NCI-H2081 treated with DMSO at 0.1 percent for 48 hours (cell line): ENCODE data around the gene SFMBT2.
"Not testable (repeated sequence)": the region's sequence is repeated elsewhere in the genome, so short reads cannot be mapped to it uniquely, and the experiment has no call there.

ENCODE experiments used
- DNase-seq: peaks from one replicate; lab custom pipeline; 2025; lab: John Stamatoyannopoulos, UW

Gene SFMBT2

GRCh38 chr10:7184660-7185366, 226.0 kb downstream of the SFMBT2 start:
- DNase-seq, result no peak

- not testable (repeated sequence) for DNase-seq
Measured at GRCh38 chr10:7184116-7184515, 226.7 kb downstream of the SFMBT2 start.

DNA sequence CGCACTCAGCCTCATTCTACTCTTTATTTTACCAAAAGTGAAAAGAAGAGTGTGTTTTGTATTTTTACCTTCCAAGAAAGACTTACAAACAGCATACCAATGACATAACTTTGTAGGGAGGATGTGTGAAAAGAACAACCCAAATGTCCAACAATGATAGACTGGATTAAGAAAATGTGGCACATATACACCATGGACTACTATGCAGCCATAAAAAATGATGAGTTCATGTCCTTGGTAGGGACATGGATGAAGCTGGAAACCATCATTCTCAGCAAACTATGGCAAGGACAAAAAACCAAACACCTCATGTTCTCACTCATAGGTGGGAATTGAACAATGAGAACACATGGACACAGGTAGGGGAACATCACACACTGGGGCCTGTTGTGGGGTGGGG, 228.5 kb downstream of the SFMBT2 start:
- DNase-seq, result not testable (repeated sequence)

- DNase-seq, result no peak
Measured at GRCh38 chr10:7181420-7181819, 229.4 kb downstream of the SFMBT2 start.

GRCh38 chr10:7179536-7179935, 231.3 kb downstream of the SFMBT2 start:
- no peak for DNase-seq

DNA sequence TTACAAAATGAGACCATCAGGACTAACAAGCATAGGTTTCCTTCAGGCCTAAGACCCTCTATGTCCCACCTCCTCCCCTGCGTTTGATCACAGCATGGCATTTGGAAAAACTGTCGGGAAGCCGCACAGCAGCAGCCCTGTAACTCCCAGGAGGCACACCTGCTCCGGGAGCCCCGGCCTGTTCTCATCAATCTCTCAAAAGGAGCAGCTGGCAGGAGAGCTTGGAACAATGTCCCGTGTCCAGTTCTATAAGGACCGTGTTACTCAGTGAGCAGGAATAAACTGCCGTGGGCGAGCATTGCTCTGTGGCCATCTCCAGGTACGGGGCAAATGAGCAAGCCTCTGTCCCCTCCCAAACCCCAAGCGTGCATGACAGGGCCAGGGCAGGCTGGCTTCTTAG, 236.9 kb downstream of the SFMBT2 start:
- no peak for DNase-seq

GRCh38 chr10:7171825-7172224, 239.0 kb downstream of the SFMBT2 start:
- no peak for DNase-seq

- no peak for DNase-seq
Measured at GRCh38 chr10:7170626-7171322, 240.1 kb downstream of the SFMBT2 start.

- no peak for DNase-seq
Measured at GRCh38 chr10:7168414-7168813, 242.4 kb downstream of the SFMBT2 start.

DNA sequence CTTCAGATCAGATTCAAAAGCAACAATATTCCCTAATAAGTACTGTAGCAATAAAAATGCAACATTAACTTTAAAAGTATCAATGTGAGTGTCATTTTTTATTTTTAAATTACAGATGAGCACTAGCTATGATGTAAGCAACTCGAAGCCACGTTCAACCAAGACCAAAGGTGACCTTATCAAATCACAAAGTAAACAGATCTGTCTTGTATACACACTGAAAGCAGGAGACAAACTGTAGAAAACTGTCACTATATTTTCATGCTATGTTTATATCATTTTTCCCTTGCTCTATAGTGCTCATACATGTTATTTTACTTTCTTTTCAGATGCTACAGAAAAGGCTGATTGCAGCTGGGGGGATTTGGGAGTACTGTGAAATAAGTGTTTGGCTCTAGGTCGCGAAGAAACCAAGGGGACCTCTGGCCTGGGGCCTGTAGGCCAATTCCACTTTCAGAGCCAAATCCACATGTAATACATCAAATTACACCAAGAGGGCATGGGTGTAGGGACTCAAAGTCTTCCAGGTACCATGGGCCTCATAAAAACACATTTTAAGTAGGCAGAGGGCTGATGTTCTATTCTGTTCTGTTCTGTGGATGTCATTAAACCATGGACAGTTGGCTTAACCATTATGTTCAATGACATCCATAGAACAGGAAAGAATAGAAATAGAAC, 245.2 kb downstream of the SFMBT2 start:
- no peak for DNase-seq

DNA sequence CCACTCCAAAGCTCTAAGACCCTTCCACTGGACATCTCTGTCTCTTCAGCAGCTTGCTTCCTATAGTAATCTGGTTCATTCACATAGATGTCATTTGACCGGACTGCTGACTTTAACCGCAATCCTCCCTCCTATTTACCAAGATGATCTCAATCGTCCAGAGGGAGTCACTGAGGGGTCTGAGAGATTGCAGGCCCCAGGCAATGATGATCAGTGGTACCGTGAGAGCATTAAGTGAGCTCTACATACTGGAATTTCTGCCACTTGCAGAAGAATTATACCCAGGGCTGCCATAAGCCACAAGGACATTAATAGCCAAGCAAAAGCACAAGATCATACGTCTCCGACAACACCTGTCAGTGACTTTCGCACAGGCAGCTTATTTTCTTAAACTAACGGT, 245.9 kb downstream of the SFMBT2 start:
- DNase-seq, result no peak

GRCh38 chr10:7162331-7162730, 248.5 kb downstream of the SFMBT2 start:
- no peak for DNase-seq

DNA sequence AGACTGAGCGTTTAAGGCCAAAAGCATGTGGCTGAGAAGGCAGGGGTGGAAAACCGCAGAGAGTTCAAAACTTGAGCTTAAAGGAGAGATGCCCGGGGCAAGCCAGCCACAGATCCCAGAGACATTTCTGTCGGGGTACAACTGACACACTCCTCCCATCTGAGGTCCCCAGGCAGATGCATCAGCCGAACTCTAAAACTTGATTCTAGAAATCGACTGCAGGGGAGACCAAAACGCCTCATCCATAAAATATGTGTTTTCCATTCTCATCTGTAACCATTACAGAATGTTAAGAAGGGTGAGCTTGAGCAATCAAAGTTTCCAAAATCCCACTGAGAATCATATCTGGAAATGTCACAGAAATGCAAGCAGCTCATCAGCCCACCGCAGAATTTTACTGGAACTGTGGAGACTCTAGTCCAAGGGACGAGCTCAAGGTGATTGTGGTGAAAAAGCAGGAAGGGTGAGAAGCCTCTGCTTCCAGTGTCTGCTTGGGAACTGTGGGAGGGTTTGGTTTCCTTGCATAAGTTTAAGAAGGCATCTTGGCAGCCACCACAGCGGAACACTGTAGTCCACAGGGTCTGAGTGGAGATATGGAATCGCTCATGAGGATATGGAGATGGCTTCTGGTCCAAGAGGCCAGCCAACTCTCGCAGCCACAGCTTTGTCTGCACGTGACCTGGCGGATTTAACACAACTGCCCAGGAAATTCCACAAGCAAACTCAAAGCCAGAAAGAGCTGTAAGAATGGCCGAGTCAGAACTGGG, 249.2 kb downstream of the SFMBT2 start:
- no peak for DNase-seq

GRCh38 chr10:7159928-7160327, 250.9 kb downstream of the SFMBT2 start:
- DNase-seq, result no peak

DNA sequence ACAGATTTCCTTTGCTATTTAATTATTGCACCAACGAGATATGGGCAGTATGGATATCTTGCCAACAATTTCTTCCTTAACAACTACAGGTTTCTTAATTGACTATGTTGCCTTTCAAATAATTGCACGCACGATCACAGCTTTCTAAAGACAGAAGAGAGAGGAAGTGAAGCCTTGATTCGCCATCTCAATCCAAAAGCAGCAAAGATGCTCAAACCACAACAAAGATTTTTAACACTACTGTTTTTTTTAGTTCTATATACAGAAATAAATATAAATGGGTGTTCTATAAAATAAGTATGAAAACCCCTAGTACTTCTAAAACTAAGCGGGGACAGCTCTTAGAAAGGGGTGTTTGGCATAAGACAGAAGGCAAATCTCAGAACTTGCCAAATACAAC, 251.3 kb downstream of the SFMBT2 start:
- no peak for DNase-seq

DNA sequence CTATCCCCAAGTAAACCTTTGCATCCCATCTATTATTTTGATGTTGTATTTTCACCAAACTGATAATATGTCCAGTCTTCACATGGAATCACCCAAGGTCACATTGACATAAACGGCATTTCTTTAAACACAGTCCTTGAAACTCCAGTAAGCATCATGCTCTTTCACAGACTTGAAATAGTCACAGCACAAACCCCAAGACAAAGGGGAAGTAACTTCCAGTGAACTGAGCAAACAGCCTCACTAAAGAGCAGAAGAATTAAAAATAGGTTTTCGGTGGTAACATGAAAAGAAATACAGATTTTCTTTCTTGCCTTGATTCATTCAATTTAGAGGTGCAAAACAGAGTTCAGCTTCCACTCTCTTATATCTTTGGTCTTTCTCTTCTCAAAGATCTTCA, 253.7 kb downstream of the SFMBT2 start:
- DNase-seq, result no peak

GRCh38 chr10:7153750-7154149, 257.1 kb downstream of the SFMBT2 start:
- no peak for DNase-seq

DNA sequence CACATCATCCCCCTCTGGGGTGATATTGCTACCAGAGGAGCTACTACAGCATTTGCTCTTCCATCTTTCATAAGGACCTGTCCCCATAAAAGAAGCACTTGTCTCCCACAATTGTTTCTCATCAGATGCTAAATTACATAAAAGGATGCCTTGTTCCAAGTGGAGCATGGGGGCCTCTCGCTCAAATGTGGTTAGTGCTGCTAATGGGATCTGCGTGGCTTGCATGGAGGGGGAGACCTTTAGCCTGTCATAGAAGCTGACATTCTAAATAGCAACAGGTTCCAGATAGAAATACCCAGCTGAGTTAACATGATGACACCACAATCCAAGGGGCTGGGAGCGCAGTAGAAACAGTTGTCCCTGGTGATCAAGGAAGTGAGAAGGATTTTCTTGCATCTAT, 257.9 kb downstream of the SFMBT2 start:
- DNase-seq, result no peak

- no peak for DNase-seq
Measured at GRCh38 chr10:7152341-7152740, 258.5 kb downstream of the SFMBT2 start.

DNA sequence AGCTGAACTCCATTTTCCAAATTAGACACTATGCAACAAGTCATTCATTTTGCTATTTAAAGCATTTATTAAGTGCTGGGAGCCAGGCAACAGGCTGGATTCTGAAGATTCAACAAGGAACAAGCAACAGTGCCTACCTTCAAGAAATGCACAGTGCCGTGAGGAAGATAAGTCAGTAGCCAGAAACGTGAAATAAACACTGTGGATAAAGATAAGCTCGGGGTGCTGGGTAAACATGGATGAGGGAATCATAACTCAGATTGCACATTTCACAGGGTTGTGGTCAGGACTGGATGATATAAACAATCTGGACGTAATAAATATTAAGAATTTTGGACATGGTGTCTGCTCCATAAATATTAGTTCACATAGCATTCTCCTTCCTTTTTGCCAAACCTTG, 259.3 kb downstream of the SFMBT2 start:
- DNase-seq, result no peak

- no peak for DNase-seq
Measured at GRCh38 chr10:7150349-7150748, 260.5 kb downstream of the SFMBT2 start.

- DNase-seq, result no peak
Measured at GRCh38 chr10:7146189-7146588, 264.6 kb downstream of the SFMBT2 start.
